PC-3 (cell line): ENCODE results near the gene NXPH1.

Experiments used
- CTCF ChIP-seq: fragments of 300-600 bp; sonication (generic); conservative IDR thresholded peaks from 2 replicates; pipeline ENCODE4 v1.5.1; 2017; ENCODE audit warnings: antibody characterized with exemption, low read depth, mild to moderate bottlenecking, low read length
- EZH2phosphoT487 ChIP-seq: fragments of 300-600 bp; sonication (generic); IDR thresholded peaks from 2 replicates; pipeline ENCODE4 v1.6.1; 2018; ENCODE audit warnings: mild to moderate bottlenecking, antibody characterized with exemption, low read length, borderline replicate concordance

- TF ChIP-seq CTCF (no peak), EZH2phosphoT487 (no peak)
Observed at GRCh38 chr7:8442814-8443304, 9.4 kb downstream of the NXPH1 start.
